Activated gamma-delta T cell treated with anti-CD3 and anti-CD28 coated beads, Interleukin-2, amount 50 U/mL, for 16 hours (primary cell): ENCODE results near the gene IRX4.
"Not testable (repeated sequence)": the region's sequence is repeated elsewhere in the genome, so short reads cannot be mapped to it uniquely, and the experiment has no call there.

Source experiments
- DNase-seq: peaks from one replicate; pipeline ENCODE4 v3.0.0-alpha.2; 2020; ENCODE audit warnings: low read depth

Gene IRX4

GRCh38 chr5:1877103-1878049 lies 5.3 kb downstream of the IRX4 start:
- DNase-seq: no peak

DNA sequence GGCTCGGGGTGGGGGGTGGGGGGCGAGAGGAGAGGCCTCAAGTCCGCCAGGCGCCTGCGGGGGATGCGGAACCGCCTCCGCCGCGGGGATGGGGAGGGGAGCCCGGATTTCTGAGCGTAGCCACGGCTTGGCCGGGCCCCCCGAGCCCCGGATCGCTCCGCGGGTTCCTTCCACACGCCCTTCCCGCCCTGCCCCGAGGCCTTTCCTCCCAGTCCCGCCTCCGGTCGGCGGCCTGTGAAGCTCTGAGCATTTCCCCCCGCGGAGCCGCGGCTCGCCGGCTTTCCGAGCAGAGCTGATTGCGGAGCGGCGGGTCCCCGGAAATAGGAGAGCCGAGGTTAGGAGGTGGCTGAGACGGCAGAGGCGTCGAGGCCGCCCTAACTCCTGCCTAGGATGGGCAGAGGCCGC lies 6.1 kb downstream of the IRX4 start:
- no peak for DNase-seq

DNA sequence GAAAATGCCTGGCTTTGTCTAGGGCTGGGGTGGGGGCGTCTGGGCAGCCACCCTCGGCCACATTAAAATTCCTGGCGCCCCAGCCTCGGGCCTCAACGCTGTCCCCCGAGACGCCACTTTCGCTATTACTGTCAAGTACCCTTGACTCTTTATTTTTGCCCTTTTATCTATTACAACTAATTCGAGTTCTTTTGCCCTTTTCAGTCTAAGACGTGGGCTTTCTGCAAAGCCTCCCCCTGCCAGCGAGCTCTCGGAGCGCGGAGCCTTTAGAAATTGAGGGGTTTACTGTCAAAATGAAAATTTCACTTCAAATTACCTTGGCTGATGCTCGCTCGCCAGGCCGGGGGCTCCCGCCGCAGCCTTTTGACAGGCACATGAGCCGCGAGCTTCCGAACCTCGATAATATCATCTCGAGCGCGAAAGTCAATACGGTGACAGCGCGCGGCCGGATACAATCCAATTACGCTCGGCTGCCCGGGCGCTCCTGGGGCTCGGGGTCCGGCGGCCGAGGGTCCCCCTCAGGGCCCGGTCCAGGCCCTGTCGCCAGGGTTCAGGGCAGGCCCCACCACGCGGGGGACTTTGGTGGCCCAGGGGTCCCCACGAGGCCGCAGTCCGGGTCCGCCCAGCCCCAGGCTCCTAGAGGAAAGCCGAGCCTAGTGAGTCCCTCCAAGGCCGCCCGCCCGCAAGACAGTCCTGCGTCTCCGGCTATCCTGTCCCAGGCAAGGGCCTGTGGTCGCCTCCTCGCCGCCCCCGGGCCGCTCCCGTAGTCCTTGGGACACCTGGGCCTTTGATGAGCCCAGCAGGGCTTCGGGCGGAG lies 6.7 kb downstream of the IRX4 start:
- no peak for DNase-seq

DNA sequence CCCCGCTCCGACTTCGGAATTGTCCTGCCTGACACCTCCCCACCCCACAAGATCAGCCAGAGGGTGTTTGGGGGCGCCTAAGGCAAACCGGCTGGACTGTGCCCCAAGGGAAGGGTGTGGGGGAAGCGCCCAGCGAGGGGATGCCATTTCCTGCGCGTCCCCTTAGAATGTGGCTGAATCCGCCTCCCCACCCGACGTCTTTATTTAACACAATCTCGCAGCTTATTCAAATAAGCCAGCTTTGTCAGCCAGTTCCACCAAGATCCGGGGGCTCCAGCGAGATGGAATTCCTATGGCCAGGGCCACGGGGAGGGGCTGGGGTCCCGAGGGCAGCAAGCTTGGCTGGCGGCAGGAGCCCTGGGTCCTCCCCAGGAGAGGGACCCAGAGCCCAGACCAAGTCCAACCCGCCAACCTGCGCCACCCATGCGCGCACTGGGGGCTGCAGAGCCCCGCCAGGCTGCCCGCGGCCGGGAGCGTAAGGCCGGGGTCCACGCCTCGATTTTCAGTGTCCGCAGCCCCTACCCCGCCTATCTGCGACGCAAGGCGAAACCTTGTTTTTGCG lies 7.4 kb downstream of the IRX4 start:
- no peak for DNase-seq

- DNase-seq: no peak
These were observed 7.9 kb downstream of the IRX4 start for GRCh38 chr5:1874771-1875220.

- no peak for DNase-seq
These were observed 8.4 kb downstream of the IRX4 start for GRCh38 chr5:1874348-1874747.

DNA sequence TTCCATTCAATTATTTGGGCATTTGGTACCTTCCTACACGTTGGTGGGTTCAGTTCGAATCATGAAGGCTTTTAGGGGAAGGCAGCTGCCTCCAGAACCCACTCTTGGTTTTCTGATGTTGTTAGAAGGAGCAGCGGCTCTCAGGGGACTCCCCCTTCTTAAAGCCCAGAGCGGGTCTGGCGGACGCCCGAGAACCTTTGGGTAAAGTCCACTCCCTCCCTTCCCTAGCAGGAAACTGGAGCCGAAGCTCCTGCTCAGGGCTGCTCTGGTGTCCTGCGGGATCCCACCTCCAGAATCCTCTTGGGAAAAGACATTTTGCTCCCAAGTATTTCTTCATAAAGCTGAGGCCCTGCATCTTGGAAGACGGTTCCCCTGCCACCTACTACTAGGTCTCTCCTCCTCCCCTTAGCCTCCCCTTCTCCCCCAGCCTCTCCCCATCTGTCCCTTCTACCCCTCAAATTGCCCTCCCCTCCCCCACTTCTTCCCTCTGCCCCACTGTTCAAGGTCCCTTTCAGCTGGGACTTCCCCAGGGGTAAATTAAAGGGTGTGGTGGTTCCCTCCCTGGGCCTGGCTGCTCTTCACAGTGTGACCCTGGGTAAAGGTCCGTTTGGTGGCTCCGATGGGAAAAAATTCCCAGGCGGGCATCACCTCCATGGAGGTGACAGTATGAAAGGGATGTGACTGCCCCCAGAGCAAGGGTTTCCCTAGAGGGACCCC lies 9.3 kb downstream of the IRX4 start:
- DNase-seq: no peak

- DNase-seq: no peak
These were observed 11.3 kb downstream of the IRX4 start for GRCh38 chr5:1871441-1871840.

- not testable (repeated sequence) for DNase-seq
These were observed 12.1 kb downstream of the IRX4 start for GRCh38 chr5:1870435-1871272.

- DNase-seq: no peak
These were observed 13.7 kb downstream of the IRX4 start for GRCh38 chr5:1868886-1869475.

- DNase-seq: no peak
These were observed 14.9 kb downstream of the IRX4 start for GRCh38 chr5:1867815-1868143.

DNA sequence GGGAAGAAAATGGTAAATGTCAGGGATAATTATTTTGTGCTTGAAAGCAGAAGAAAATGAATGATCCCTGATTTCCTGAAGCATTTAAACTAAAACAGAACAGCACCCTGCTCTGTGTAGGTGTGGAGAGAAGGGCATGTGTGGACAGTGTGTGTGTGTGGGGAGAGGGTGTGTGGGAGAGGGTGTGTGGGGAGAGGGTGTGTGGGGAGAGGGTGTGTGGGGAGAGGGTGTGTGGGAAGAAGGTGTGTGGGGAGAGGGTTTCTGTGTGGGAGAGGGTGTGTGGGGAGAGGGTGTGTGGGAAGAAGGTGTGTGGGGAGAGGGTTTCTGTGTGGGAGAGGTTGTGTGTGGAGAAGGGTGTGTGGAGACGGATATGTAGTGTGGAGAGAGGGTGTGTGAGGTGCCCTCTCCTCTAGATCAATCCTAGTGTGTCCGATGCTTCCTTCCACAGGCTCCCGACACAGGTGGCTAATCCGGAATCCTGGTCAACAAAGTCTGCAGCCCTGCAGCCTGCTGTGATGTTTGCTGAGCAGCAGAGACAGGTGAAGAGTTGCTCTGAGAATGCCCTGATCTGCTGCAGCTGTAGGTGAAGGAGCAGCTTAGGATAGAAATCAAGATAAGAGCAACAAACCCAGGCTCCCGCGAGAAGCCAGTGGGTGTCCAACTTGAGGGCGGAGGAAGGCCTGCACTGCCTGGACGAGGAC lies 15.5 kb downstream of the IRX4 start:
- no peak for DNase-seq

DNA sequence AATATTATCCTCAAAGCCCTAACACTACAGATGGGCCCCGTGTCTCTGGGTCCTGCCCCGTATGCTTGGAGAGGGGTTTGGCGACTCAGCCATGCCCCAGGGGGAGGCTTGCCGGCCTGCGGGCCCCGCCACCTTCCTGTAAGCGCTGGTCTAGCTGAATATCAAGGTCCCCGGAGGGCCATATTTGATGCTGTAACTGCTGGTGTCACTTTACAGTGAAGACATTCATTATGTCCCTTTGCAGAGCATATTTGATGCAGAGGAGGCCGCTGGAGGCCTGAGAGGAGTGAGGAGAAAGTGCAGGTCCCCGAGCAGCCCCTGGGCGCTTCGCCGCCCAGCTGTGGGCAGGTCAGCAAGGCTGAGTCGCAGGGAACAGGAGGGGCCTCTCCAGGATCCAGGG lies 16.8 kb downstream of the IRX4 start:
- no peak for DNase-seq

DNA sequence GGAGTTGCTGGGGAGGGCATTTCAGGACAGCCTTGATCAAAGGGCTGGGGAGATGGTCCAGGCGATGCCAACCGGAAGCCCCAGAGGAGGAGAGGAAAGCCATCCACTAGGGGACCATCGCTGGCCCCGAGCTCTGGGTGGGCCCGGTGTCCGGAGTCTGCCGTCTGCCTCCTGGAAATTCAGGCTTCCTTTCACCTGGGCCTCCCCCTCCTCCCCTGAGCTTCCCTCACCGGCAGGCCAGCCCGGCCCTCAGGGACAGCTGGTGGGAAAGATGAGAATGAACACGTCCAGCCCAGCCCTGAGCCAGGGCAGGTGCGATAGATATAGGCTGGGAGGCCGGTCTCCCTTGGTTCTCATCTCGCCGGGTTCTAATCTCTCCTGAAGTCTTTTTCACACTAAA lies 17.2 kb downstream of the IRX4 start:
- DNase-seq: no peak

GRCh38 chr5:1864896-1865440 lies 17.8 kb downstream of the IRX4 start:
- no peak for DNase-seq

GRCh38 chr5:1860949-1861348 lies 21.8 kb downstream of the IRX4 start:
- no peak for DNase-seq

GRCh38 chr5:1860021-1860610 lies 22.6 kb downstream of the IRX4 start:
- DNase-seq: no peak

DNA sequence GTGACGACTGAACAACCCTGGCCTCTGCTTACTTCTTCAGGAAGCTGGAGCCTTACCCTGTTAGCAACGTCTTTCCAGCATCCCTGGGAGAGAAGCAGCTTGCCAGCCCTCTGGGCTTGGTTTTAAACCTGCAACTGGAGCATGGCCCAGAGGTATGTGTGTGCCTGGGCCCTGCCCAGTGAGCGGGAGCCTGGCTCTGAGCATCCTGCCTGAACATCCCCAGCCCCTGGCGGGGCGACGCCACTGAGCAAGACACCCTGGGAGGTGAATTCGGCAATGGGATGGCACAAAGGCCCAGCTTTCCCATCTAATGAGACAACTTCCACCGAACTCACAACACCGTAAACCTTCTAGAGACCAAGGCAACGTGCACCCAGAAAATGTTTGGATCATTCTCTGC lies 23.6 kb downstream of the IRX4 start:
- no peak for DNase-seq

- DNase-seq: no peak
These were observed 24.3 kb downstream of the IRX4 start for GRCh38 chr5:1858436-1858835.

DNA sequence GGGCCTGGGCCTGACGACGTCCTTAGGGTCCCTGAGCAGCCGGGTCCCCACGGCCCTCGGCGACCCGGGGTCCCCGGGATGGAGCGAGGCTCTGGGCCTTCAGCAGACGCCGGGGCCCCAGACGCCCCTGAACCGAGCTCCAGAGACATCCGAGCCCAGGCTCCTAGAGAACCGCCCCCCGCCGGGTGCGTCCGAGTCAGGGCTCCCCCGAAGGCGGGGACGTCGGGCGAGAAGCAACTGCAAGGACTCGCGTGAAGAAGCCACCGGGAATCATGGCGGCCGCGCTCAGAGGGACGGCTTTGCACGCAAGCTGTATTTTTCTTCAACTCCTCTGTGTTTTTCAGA lies 25.5 kb downstream of the IRX4 start:
- DNase-seq: no peak
